Mucosa of rectum (tissue), 2 donors: ENCODE results near the gene TCF7L1.
"Not testable (repeated sequence)": the region's sequence is repeated elsewhere in the genome, so short reads cannot be mapped to it uniquely, and the experiment has no call there.

Source experiments
- H3K27ac ChIP-seq, 2 donors: one replicate each; pipeline ENCODE4 v1.7.0; 2013; ENCODE audit warnings: inconsistent platforms in 2 of 2, low read depth in 2 of 2, low read length in 2 of 2
- H3K27me3 ChIP-seq, 2 donors: one replicate each; pipeline ENCODE4 v1.7.0; 2013; ENCODE audit warnings: low read length in 2 of 2; ENCODE audit not compliant: control insufficient read depth in 2 of 2, insufficient read depth in 2 of 2
- H3K36me3 ChIP-seq, 2 donors: one replicate each; pipeline ENCODE4 v1.7.0; 2013; ENCODE audit warnings: low read length in 2 of 2; ENCODE audit not compliant: control insufficient read depth in 2 of 2, insufficient read depth in 2 of 2
- H3K4me1 ChIP-seq, 2 donors: one replicate each; pipeline ENCODE4 v1.7.0; 2013; ENCODE audit warnings: low read length in 2 of 2, mild to moderate bottlenecking in 1 of 2; ENCODE audit not compliant: control insufficient read depth in 2 of 2, insufficient read depth in 2 of 2
- H3K4me3 ChIP-seq, 2 donors: one replicate each; pipeline ENCODE4 v1.7.0; 2013; ENCODE audit warnings: low read length in 2 of 2
- H3K9ac ChIP-seq, 2 donors: one replicate each; pipeline ENCODE4 v1.7.0; 2013; ENCODE audit warnings: low read length in 2 of 2, low read depth in 1 of 2, mild to moderate bottlenecking in 1 of 2
- H3K9me3 ChIP-seq, 2 donors: one replicate each; pipeline ENCODE4 v1.7.0; 2013; ENCODE audit warnings: low read length in 2 of 2; ENCODE audit not compliant: control insufficient read depth in 2 of 2
- donor health status: healthy.
- donor health status: Normal muscosa, but diverticular disease.

Gene TCF7L1

GRCh38 chr2:85189606-85190270, 56.5 kb downstream of the TCF7L1 start:
- H3K27ac ChIP-seq: no peak overlapping the region
- no peaks in the 10 kb centered on the region for H3K27me3 ChIP-seq
- H3K4me1 ChIP-seq: no peaks in the 10 kb centered on the region
- no peaks in the 10 kb centered on the region for H3K9me3 ChIP-seq
- no peaks in the 10 kb centered on the region for H3K36me3 ChIP-seq
- no peak overlapping the region for H3K4me3 ChIP-seq
- H3K9ac ChIP-seq: no peak overlapping the region

GRCh38 chr2:85191157-85191556, 58.0 kb downstream of the TCF7L1 start:
- Histone ChIP-seq H3K4me3 (no peak overlapping the region), H3K27me3 (no peaks in the 10 kb centered on the region), H3K4me1 (no peaks in the 10 kb centered on the region), H3K9ac (no peak overlapping the region), H3K36me3 (no peaks in the 10 kb centered on the region), H3K27ac (no peak overlapping the region), H3K9me3 (no peaks in the 10 kb centered on the region)

DNA sequence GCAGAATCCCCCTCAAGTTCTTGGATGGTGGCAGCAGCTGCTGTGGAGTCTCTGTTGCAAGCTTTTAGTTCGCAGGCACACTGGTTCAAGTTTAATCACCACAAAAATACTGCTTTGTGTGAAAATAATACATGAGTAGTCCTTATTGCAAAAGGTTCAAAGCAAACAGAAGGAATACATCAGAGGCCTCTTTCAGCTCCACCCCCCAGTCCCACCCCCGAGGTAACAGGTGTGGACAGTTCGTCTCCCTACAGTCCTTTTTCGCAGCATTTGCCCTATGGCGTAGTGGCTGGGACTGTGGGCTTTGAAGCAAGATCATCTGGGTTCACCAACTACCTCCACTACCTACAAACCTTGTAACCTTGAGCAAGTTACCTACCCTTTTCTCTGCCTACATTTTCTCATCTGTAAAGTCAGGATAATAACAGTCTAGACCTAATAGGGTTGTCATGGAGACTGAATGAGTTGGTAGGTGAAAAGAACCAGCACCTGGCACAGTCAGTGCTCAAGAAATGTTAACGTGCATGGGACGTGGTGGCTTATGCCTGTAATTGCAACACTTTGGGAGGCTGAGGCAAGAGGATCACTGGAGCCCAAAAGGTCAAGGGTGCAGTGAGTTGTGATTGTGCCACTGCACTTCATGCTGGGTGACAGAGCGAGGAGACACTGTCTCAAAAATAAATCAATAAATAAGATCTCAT, 61.7 kb downstream of the TCF7L1 start:
- Histone ChIP-seq H3K27me3 (no peaks in the 10 kb centered on the region), H3K9me3 (no peaks in the 10 kb centered on the region), H3K4me1 (no peaks in the 10 kb centered on the region), H3K36me3 (no peaks in the 10 kb centered on the region), H3K9ac (no peak overlapping the region), H3K27ac (no peak overlapping the region), H3K4me3 (no peak overlapping the region)

GRCh38 chr2:85195956-85196355, 62.8 kb downstream of the TCF7L1 start:
- H3K9ac ChIP-seq: no peak overlapping the region
- H3K4me3 ChIP-seq: no peak overlapping the region
- H3K36me3 ChIP-seq: no peaks in the 10 kb centered on the region

DNA sequence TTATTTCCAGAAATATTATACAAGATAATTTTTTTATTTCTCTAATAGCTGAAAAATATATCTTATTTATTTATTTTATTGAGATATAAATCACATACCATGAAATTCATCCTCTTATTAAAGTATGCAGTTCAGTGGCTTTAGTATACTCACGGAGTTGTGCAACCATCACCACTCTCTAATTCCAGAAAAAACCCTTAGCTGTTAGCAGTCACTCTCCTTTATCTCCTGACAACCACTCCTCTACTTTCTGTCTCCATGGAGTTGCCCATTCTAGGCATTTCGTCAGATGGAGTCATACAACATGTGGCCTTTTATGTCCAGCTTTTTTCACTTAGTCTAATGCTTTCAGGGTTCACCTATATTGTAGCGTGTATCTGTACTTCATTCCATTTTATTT, 66.5 kb downstream of the TCF7L1 start:
- Histone ChIP-seq H3K9ac (no peak overlapping the region), H3K27ac (no peak overlapping the region), H3K36me3 (no peaks in the 10 kb centered on the region), H3K9me3 (no peaks in the 10 kb centered on the region), H3K27me3 (no peaks in the 10 kb centered on the region), H3K4me3 (no peak overlapping the region), H3K4me1 (no peaks in the 10 kb centered on the region)

More at GRCh38 chr2:85195956-85196355, 62.8 kb downstream of the TCF7L1 start:
- Histone ChIP-seq H3K9me3 (no peaks in the 10 kb centered on the region), H3K4me1 (no peaks in the 10 kb centered on the region), H3K27me3 (no peaks in the 10 kb centered on the region), H3K27ac (no peak overlapping the region)

DNA sequence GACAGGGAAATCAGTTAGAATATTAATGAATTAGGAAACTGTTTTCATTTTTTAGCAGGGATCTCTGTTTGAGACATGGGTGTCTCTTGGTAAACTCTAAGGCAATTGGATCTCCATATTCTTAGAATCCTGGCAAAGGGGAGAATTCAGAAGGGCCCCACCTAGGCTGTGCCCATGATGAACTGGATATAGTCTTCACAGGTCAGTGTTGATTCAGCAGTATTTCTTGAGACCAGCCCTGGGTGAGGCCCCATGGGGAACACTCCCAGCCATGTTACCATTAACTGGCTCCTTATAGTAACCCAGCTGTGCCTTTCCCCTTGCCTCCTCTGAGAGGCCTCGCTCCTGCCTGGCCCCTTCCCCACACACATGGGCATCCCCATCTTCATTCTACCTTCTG, 76.7 kb downstream of the TCF7L1 start:
- no peak overlapping the region for H3K9ac ChIP-seq
- no peaks in the 10 kb centered on the region for H3K9me3 ChIP-seq
- H3K36me3 ChIP-seq: no peaks in the 10 kb centered on the region
- no peak overlapping the region for H3K27ac ChIP-seq
- H3K4me3 ChIP-seq: no peak overlapping the region
- H3K27me3 ChIP-seq: no peaks in the 10 kb centered on the region
- no peaks in the 10 kb centered on the region for H3K4me1 ChIP-seq

- H3K9ac ChIP-seq: no peak overlapping the region
- H3K9me3 ChIP-seq: no peaks in the 10 kb centered on the region
- no peaks in the 10 kb centered on the region for H3K36me3 ChIP-seq
- H3K27me3 ChIP-seq: no peaks in the 10 kb centered on the region
- no peak overlapping the region for H3K4me3 ChIP-seq
- H3K4me1 ChIP-seq: no peaks in the 10 kb centered on the region
- no peak overlapping the region for H3K27ac ChIP-seq
These were observed 77.3 kb downstream of the TCF7L1 start for GRCh38 chr2:85210511-85210910.

- H3K9ac ChIP-seq, H3K27me3 ChIP-seq, H3K4me3 ChIP-seq, H3K9me3 ChIP-seq, H3K27ac ChIP-seq, H3K36me3 ChIP-seq, H3K4me1 ChIP-seq: not testable (repeated sequence)
These were observed 78.4 kb downstream of the TCF7L1 start for GRCh38 chr2:85211606-85212005.

DNA sequence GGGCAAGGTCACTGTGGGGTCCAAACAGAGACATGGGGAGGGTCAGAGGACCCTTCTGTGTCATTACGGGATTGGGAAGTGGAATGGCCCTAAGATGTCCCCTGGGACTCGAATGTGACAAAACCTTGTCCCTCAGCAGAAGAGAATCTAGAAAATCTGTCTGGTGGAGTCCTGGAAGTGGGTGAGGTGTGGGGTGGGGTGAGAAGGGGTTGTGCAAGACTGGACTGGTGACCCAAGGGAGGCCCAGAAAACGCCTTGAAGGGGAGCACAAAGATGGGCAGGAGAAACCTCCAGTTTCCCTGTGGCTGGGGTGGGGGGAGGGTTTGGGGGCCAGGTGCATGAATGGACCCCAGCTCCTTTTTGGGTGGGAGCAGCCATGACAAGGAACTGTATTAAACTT, 79.6 kb downstream of the TCF7L1 start:
- Histone ChIP-seq H3K9ac (no peak overlapping the region), H3K4me1 (no peaks in the 10 kb centered on the region), H3K4me3 (no peak overlapping the region), H3K36me3 (no peaks in the 10 kb centered on the region), H3K27me3 (no peaks in the 10 kb centered on the region), H3K9me3 (no peaks in the 10 kb centered on the region), H3K27ac (no peak overlapping the region)

DNA sequence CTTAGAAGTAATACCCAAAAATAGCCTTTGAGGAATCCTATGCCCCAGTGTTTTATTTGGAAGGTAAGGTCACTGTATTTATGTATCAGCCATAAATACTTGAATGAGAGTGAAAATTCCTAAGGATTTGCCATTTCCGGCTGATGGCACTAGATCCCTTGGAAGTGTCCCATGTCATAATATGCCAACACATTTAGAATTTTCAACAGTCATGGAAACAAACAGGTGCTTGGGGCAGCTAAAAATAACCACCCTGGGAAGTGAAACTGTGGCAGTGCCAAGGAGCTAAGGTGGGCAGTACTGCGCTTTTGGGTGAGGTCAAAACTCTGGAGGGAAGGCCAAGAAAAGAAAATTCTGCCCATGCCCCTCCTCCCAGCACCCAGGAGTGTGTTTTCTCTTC, 80.2 kb downstream of the TCF7L1 start:
- no peaks in the 10 kb centered on the region for H3K36me3 ChIP-seq
- H3K9ac ChIP-seq: no peak overlapping the region
- H3K4me3 ChIP-seq: no peak overlapping the region
- H3K4me1 ChIP-seq: no peaks in the 10 kb centered on the region
- no peak overlapping the region for H3K27ac ChIP-seq
- no peaks in the 10 kb centered on the region for H3K9me3 ChIP-seq
- no peaks in the 10 kb centered on the region for H3K27me3 ChIP-seq
